HG03558 (cell line): ENCODE results near the gene IL5.
"Not testable (repeated sequence)": the region's sequence is repeated elsewhere in the genome, so short reads cannot be mapped to it uniquely, and the experiment has no call there.

Source experiments
- ATAC-seq: cut with Tn5 transposase; IDR thresholded peaks from one replicate; pipeline ENCODE4 v1.9.1; 2021; ENCODE audit warnings: moderate number of reproducible peaks; ENCODE audit not compliant: unreplicated experiment; ENCODE audit errors: extremely low read depth

The IL5 gene

GRCh38 chr5:132543472-132544201 is at the start of gene IL5:
TSS of gene IL5 (minus strand) at chr5:132543522. CDS start at chr5:132543478, 44 bp downstream.
- no peak for ATAC-seq

GRCh38 chr5:132592521-132592920 is 49.2 kb upstream of the IL5 start:
- ATAC-seq, result no peak

GRCh38 chr5:132591145-132591544 is 47.8 kb upstream of the IL5 start:
- no peak for ATAC-seq

GRCh38 chr5:132589467-132589866 is 46.1 kb upstream of the IL5 start:
- no peak for ATAC-seq

GRCh38 chr5:132586063-132586462 is 42.7 kb upstream of the IL5 start:
- ATAC-seq, result no peak

GRCh38 chr5:132584560-132584959 is 41.2 kb upstream of the IL5 start:
- ATAC-seq, result not testable (repeated sequence)

GRCh38 chr5:132576123-132576522 is 32.8 kb upstream of the IL5 start:
- ATAC-seq, result no peak

GRCh38 chr5:132566657-132567056 is 23.3 kb upstream of the IL5 start:
- no peak for ATAC-seq

- ATAC-seq, result not testable (repeated sequence)
Observed at GRCh38 chr5:132564555-132564954, 21.2 kb upstream of the IL5 start.

GRCh38 chr5:132561601-132562000 is 18.3 kb upstream of the IL5 start:
- ATAC-seq, result no peak

- no peak for ATAC-seq
Observed at GRCh38 chr5:132559383-132560060, 16.2 kb upstream of the IL5 start.

GRCh38 chr5:132557478-132558172 is 14.3 kb upstream of the IL5 start:
- ATAC-seq, result no peak

- ATAC-seq, result peak; percentile 73
Observed at GRCh38 chr5:132556763-132557477, 13.6 kb upstream of the IL5 start, which contains the start of gene RAD50. TSS of gene RAD50 (plus strand) at chr5:132556977. CDS start at chr5:132557325, 348 bp downstream.

GRCh38 chr5:132556153-132556762 is 12.9 kb upstream of the IL5 start:
- ATAC-seq, result no peak

GRCh38 chr5:132549576-132549975 is 6.3 kb upstream of the IL5 start:
- no peak for ATAC-seq

- ATAC-seq, result not testable (repeated sequence)
Observed at GRCh38 chr5:132548834-132549233, 5.5 kb upstream of the IL5 start.

- ATAC-seq, result no peak
Observed at GRCh38 chr5:132547269-132547668, 3.9 kb upstream of the IL5 start.

GRCh38 chr5:132546108-132546507 is 2.8 kb upstream of the IL5 start:
- ATAC-seq, result no peak

GRCh38 chr5:132540764-132541163 is 2.6 kb downstream of the IL5 start:
- no peak for ATAC-seq

- no peak for ATAC-seq
Observed at GRCh38 chr5:132540149-132540548, 3.2 kb downstream of the IL5 start.
